Cardiac muscle cell (in vitro differentiated cells and primary cell): ENCODE results near the gene NPTN. TPM values are rescaled to one million over a fixed set of nuclear protein-coding genes. Genes with fewer than 3 reads are reported as not detected.
A peak's percentile ranks its signal among the peaks of the same experiment; 100 is the strongest.

ENCODE experiments used
- DNase-seq, 2 donors: peaks; one replicate each; pipeline versions ENCODE4 v3.0.0 to v3.0.0-alpha.2; 2010 to 2017; ENCODE audit warnings: low read depth in 1 of 2, low spot score in 1 of 2
- H3K27ac ChIP-seq: fragments of 200-600 bp; sonication (generic); 2 replicates; pipeline ENCODE4 v1.5.1; 2016
- H3K27me3 ChIP-seq: fragments of 200-600 bp; sonication (generic); 2 replicates; pipeline ENCODE4 v1.6.0; 2016; ENCODE audit warnings: control low read depth
- H3K36me3 ChIP-seq: fragments of 200-600 bp; sonication (generic); 2 replicates; pipeline ENCODE4 v1.5.1; 2016; ENCODE audit warnings: control low read depth
- H3K4me1 ChIP-seq: fragments of 200-600 bp; sonication (generic); 2 replicates; pipeline ENCODE4 v1.8.1; 2017; ENCODE audit warnings: low read depth, mild to moderate bottlenecking, mixed run types
- H3K4me3 ChIP-seq: fragments of 200-600 bp; sonication (generic); 2 replicates; pipeline ENCODE4 v1.5.1; 2016; ENCODE audit warnings: mild to moderate bottlenecking
- H3K9me3 ChIP-seq: fragments of 200-600 bp; sonication (generic); 2 replicates; pipeline ENCODE4 v1.5.1; 2017; ENCODE audit warnings: low read depth, mild to moderate bottlenecking, control low read depth
- CTCF ChIP-seq: IDR thresholded peaks from 2 replicates; pipeline ENCODE4 v1.5.1; 2012; ENCODE audit warnings: low read depth, mild to moderate bottlenecking, low read length
- polyA plus RNA-seq: library from polyadenylated mRNA; unstranded; fragments of >200 nt; fragmentation: Nextera tagmentation; extraction: Ambion mirVana; gene quantifications from 2 replicates; pipeline ENCODE4 v1.2.1, GENCODE V29; 2016
- total RNA-seq: library from RNA; depleted of rRNA; stranded (reverse); fragments of >200 nt; gene quantifications from 2 replicates; pipeline ENCODE4 v1.2.3, GENCODE V29; 2016

NPTN gene
- total and polyA plus RNA-seq, 2 experiments from 2014 or later = 243 to 375 TPM

- Histone ChIP-seq H3K27ac (no peak overlapping the region), H3K4me3 (no peak overlapping the region), H3K4me1 (no peaks in the 10 kb centered on the region), H3K9me3 (no peaks in the 10 kb centered on the region), H3K27me3 (no peaks in the 10 kb centered on the region), H3K36me3 (peaks cover 52% of the 10 kb centered on the region)
- no peak for TF ChIP-seq CTCF
- no peak for DNase-seq
These were observed 66.2 kb downstream of the NPTN start for GRCh38 chr15:73567020-73567419.

GRCh38 chr15:73564255-73564654 lies 68.9 kb downstream of the NPTN start:
- H3K27me3 ChIP-seq = no peaks in the 10 kb centered on the region
- H3K4me3 ChIP-seq = no peak overlapping the region
- peak overlapping the region; percentile 59 for H3K27ac ChIP-seq
- peak; percentile 10 for TF ChIP-seq CTCF
- DNase-seq = peak in 1 of 2 donors; percentile 58
- no peaks in the 10 kb centered on the region for H3K9me3 ChIP-seq
- no peaks in the 10 kb centered on the region for H3K4me1 ChIP-seq
- peaks cover 51% of the 10 kb centered on the region for H3K36me3 ChIP-seq

GRCh38 chr15:73560501-73561117 lies 72.6 kb downstream of the NPTN start:
- no peak overlapping the region for H3K4me3 ChIP-seq
- H3K36me3 ChIP-seq = peaks cover 59% of the 10 kb centered on the region
- peak; percentile 71 to 87 for DNase-seq
- no peaks in the 10 kb centered on the region for H3K9me3 ChIP-seq
- H3K4me1 ChIP-seq = no peaks in the 10 kb centered on the region
- peak; percentile 47 for TF ChIP-seq CTCF
- H3K27me3 ChIP-seq = no peaks in the 10 kb centered on the region
- peak overlapping the region; percentile 72 for H3K27ac ChIP-seq

- Histone ChIP-seq H3K27me3 (no peaks in the 10 kb centered on the region), H3K27ac (no peak overlapping the region), H3K4me1 (peaks cover 4% of the 10 kb centered on the region), H3K4me3 (no peak overlapping the region), H3K36me3 (peaks cover 57% of the 10 kb centered on the region), H3K9me3 (no peaks in the 10 kb centered on the region)
- no peak for DNase-seq
- TF ChIP-seq CTCF = no peak
These were observed 74.7 kb downstream of the NPTN start for GRCh38 chr15:73558529-73558928.

- H3K9me3 ChIP-seq = no peaks in the 10 kb centered on the region
- no peak for TF ChIP-seq CTCF
These were observed 78.1 kb downstream of the NPTN start for GRCh38 chr15:73555080-73555479.

More at GRCh38 chr15:73555080-73555479, 78.1 kb downstream of the NPTN start:
- H3K27me3 ChIP-seq = no peaks in the 10 kb centered on the region
- H3K4me1 ChIP-seq = peaks cover 4% of the 10 kb centered on the region
- DNase-seq = no peak
- H3K27ac ChIP-seq = no peak overlapping the region
- peaks cover 27% of the 10 kb centered on the region for H3K36me3 ChIP-seq
- H3K4me3 ChIP-seq = no peak overlapping the region
